Skin of body (tissue), 3 donors: ENCODE data around the gene CALD1. TPM values are rescaled to one million over a fixed set of nuclear protein-coding genes. Genes with fewer than 3 reads are reported as not detected.

Source experiments
- DNase-seq: peaks from one replicate; lab custom pipeline; 2025; lab: John Stamatoyannopoulos, UW
- small RNA-seq: library from RNA; depleted of rRNA; stranded (forward); fragments of <200 nt; gene quantifications from one replicate; pipeline ENCODE3, GENCODE V24; 2014; ENCODE audit warnings: low replicate concordance
- total RNA-seq: library from RNA; depleted of rRNA; stranded (reverse); fragments of >200 nt; gene quantifications from one replicate; pipeline ENCODE4 v1.2.3, GENCODE V29; 2014

CALD1 gene
- total RNA-seq, 1 donor from 2014 or later, result 196 TPM

GRCh38 chr7:134993877-134994456 is 214.5 kb downstream of the CALD1 start:
- DNase-seq, result no peak

DNA sequence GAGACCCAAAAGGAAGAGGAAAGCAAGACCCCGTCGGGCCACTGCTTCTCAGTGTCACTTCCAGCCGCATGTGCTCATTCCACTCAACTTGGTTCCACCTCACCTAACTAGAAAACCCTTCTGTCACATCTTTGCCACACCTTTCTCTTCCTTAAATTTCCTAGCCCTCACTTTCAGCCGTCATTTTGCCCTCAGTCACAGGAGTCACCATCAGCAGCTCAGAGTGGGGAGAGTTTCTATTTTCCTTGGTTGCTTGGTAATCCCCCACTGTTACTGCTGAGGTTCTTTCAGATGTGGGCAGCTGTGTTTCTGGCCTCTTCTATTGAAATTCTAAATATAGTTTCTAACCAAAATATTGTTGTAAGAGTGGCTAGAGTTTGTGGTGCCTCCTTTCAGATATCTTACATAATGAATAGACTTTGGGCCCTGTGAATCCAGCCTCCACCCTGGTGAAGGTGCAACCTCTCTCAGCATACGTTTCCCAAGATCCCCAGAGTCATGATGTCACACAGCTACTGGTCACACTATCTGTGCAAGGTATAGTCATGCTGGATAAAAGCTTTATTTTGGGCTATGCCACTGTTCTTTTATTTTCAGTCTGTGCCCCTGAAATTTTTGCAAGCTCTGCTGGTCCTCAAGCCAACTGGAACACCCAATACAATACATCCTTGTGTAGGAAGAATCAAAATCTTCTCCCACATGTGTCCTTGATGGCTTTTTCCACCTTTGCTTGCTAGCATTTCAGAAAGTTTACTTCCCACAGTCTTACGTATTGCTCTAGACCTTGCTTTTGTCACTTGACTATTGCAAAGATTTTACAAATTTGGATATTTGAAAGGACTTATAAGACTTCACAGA is 216.0 kb downstream of the CALD1 start:
- DNase-seq, result no peak

GRCh38 chr7:134996097-134996550 is 216.7 kb downstream of the CALD1 start:
- no peak for DNase-seq

GRCh38 chr7:134997214-134997885 is 217.9 kb downstream of the CALD1 start:
- no peak for DNase-seq

GRCh38 chr7:134999136-134999535 is 219.7 kb downstream of the CALD1 start:
- no peak for DNase-seq

GRCh38 chr7:135001390-135002165 is 222.1 kb downstream of the CALD1 start:
- DNase-seq, result no peak

- DNase-seq, result no peak
Measured at GRCh38 chr7:135012229-135012628, 232.8 kb downstream of the CALD1 start.

Small RNA genes within 50 kb of the gene (small RNA-seq; reads per million reads assigned to genes)
- not detected for gene TUBB3P2

Other genes starting within 250 kb of the CALD1 start
- gene AKR1B15, start 230.5 kb upstream of the CALD1 start, total RNA-seq, result not detected
- 101 TPM for gene BPGM, start 132.8 kb upstream of the CALD1 start, total RNA-seq
- gene AGBL3, start 206.9 kb downstream of the CALD1 start, total RNA-seq, result 2.0 TPM